ENCODE data around the gene TMEM53.

The TMEM53 gene

DNA sequence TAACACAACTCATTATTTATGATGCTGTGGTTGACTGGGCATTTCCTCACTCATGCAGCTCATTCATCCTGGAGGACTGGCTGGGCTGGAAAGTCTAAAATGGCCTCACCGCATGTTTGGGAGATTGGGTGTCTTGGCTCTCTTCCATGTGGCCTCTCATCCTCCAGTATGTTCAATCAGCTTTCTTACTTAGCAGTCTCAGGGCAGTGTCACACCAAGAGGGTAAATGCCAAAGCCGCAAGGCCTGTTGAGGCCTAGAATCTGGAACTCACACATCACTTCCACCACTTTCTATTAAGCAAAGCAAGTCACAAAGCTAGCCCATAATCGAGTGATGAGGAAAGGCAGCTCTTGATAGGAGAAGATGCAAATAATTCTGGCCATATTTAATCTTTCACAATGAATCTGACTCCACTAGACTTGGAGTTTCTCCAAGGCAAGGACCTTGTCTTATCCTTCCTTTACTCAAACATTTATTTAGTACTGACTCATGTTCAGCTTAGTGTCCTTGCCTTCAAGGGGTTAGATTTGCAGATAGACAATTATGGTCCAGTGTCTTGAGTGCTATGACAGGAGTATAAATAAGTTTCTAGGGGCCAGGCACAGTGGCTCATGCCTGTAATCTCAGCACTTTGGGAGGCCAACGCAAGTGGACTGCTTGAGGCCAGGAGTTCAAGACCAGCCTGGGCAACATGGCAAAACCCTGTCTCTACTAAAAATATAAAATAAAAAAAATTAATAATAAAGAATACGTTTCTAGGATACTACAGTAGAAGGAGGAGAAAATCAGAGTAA is 45.1 kb downstream of the TMEM53 start:
- DNase-seq (ENCODE audit: low spot score): no peak

DNA sequence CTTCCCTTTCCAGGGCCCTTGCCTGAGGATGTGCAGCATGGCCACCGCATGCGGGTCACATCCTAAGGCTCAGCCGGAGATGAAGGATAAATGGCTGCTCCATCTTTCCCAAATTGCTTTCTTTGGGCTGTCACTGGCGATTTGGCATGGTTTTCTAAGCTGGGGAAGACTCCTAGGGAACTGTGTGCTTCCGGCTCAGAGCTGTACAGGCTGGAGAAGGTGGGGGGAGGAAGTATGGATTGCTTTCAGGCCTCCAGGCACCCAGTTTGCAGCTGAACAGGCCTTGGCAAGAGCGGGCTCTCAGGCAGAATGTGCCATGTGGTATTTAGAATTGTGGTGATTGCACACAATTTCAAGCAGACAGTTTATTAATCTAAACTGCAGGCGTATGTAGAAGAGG is 48.9 kb downstream of the TMEM53 start:
- DNase-seq (ENCODE audit: low spot score): no peak

DNA sequence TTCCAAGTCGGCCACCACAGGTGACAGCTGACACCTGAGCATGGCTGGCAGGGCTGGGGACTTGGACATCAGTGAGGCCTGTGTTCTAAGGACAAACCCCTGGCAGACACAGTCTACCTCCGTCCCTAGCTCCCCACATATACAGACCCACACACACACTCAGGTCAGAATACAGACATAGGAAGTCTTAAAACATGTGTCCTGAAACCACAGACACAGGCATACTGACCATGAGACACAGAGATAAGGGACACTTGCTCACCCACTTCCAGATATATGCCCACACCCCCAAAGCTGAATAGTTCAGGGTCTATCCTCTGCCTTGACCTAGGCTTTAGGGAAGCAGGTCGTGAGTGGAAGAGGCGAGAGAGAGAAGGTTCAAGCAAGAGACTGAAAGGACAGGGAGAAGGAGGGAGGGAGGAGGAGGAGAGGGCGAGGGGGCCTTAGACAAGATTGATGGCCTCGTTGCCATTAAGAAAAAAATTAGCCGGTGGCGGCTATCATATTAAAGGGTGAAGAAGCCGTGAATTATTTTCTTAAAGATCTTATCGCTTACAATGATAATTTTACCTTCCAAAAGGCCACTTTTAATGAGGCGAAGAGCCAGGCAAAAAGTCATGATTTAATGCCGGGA is 49.9 kb downstream of the TMEM53 start:
- no peak for DNase-seq (ENCODE audit: low spot score)

DNA sequence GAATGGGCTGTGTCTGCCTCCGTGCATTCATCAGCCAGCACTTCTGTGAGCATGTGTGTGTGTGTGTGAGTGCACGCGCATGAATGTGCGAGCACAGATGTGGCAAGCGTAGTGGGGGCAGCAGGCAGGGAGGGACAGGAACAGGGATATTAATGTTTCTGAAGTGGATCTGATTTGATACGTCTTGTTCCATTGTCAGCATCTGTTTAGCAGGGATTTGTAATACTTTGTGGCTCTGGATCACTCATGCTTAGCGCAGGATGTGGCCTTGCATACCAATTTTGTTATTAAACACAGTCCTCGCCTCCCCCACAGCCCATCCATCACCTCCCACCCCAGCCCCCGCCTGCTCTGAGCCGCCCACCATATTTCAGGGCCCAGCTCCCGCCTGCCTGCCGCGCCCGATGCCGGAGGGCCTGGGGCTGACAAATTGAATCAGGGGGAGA is 52.4 kb downstream of the TMEM53 start:
- DNase-seq (ENCODE audit: low spot score): no peak

DNA sequence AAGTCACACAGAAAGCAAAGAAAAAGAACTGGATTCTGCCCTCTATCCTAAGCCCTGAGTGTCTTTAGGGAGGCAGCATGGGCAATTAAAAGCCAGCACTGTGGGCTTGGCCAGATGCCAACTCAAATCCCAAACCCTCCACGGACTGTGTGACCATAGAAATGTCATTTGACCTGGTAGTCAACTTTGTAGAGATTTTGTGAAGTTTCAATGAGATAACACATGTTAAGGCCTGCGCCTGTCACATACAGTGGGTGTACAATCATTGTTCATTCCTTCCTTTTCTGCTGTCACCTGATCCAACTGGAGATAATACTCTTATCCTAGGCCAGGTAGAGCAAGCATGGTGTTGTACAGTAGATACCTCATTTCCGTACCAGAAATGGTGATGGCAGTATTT is 54.2 kb downstream of the TMEM53 start:
- DNase-seq (ENCODE audit: low spot score): no peak

DNA sequence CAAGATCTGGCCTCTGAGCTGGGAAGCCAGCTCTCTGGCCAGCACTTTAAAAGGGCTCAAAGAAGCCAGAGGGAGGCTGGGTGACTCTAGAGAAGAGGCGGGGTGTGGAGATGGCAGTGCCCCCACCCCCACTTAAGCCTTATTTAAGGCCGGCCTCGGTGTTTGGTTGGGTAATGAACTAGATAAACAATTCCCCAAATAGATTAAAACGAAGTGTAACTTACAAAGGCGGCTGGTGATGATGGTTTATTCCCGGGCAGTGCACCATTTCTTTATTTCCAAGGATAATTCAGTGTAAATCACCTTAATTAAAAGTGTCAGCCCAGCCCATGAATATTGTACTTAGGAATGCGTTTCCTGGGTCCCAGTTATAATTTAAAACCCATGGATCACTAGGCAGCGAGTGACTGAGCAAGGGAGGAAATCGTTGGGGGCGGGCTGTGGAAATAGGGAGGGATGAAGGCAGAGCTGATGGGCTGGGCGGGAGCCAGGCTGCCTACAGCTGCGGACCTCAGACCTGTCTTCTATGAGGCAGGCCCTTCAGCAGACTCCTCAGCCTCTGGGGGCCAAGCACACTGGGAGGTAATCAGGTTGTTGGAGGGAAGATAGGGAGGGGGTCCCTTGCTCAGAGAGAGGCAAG is 54.9 kb downstream of the TMEM53 start:
- DNase-seq (ENCODE audit: low spot score): no peak

DNA sequence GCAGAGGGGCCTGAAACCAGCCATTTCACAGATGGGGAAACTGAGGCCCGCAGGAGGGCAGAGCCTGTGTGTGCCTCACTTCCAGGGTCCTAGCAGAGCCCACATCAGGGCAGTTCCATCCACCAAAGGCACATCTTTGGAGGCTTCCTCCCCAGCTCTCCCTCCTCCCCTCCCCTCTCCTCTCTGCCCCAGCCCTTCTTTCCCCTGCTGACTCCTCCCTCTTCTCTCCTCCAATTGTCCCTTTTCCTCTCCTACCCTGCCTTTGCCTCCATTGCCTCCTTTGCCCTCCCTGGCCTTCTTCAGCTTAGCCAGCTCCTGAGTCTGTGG is 56.6 kb downstream of the TMEM53 start:
- no peak for DNase-seq (ENCODE audit: low spot score)

DNA sequence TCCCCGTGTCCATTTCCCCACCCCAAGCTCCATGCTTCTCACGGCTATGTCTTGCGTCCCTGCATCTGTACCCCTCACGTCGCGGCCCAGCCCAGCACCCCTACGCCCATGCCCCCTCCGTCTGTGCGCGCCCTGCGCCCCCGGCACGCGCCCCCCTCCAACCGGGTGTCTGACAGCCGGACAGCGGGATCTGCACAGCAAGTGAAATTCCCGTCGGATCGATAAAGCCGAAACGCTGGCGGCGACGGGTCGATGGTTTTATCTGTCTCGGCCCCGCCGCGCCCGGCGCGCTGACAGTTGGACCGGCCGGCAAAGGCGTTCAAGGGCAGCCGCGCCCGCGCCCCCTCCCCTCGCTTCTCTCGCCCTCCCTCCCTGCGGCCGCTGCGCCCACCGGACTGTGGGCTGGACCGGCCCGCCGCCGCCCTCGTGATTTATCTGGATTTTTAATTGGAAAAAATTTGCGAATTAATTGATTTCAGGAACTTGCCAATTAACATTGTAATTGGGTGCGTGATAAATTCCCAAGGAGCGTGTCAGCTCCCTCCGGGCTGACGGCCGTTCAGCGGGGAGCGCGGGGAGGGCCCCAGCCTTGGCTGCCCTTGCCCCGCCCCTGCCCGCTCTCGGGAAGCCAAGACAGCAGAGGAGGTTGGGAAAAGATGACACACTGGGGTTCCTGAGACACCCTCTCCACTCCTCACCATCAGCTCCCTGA is 57.1 kb downstream of the TMEM53 start:
- DNase-seq (ENCODE audit: low spot score): no peak

DNA sequence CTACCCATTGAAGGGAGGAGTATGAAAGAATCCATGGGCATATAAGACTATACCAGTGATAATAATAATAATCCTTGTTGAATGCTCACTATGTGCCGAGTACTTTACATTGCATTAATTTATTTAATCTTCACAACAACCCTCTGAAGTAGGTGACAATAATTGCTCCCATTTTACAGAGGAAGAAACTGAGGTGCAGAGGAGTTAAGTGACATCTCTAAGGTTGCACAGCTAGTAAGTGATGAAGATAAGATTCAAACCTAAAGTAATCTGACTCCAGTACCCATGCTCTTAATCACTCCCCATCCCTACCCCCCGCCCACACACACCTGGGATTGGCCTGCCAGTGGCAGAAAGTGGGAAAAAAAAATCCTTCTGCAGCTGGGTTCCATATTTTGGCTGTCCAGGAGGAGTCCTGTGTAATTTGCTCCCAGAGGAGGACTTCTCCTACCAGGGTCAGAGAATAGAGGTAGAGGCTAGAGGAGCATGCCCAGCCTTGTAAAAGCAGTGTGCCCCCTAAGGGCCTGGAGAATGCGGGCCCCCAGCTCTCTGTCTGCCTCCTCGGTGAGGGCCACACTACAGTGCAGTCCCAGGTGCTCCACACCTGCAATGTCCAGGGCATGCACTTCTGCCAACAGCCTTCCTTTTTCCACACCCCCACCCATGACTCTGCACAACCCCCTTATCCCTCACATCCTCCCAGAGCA is 57.8 kb downstream of the TMEM53 start:
- DNase-seq (ENCODE audit: low spot score): no peak

DNA sequence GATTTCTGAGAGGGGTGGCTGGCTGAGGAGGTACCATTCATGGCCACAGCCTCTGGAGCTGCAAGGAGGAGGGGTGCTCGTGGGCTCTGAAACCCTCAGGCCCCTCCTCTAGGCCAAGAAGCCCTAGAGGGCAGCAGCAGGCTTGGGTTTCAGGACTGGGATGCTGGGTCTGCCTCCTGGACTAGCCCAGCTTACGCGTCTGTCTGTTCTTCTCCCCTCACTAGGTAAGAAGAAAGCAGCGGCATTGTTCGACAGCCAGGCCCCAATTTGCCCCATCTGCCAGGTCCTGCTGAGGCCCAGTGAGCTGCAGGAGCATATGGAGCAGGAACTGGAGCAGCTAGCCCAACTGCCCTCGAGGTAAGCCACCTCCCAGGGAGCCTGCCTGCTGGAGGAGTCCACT is 60.3 kb downstream of the TMEM53 start:
- no peak for DNase-seq (ENCODE audit: low spot score)

DNA sequence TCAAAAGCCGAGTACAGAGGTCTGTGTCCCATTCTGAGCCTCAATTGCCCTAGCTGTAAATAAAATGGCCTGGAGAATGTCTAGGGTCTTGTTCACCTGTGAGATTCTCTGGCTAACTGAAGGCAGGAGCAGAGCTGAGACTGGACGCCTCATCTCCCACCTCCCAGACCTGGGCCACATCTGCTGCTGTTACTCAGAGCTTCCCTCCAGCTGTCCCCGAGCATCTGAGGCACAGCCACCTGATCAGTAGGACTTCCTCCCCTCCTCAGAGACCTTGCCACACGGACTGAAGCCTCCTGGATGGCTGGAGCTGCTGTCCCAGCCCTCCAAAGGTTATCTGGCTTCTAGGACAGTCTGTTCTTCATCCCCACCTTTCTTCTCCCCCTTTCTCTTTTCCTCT is 62.4 kb downstream of the TMEM53 start:
- no peak for DNase-seq (ENCODE audit: low spot score)

DNA sequence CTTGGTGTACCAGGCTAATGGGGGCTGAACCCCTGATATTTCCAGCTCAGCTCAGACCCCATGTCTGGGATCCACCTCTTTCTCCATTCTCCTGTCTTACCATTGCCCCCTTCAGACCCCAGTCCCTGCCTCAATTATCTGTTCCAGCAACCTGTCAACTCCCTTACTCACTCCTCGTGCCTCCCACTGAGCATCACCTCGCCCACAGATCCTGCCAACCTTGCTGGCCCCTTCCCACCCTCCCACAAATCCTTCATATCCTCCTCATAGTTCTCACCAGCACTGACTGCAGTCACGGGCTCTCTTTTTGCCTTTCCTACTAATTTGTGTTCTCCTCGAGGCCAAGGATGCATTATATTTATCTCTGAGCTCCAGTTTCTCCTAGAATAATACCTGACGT is 62.9 kb downstream of the TMEM53 start:
- DNase-seq (ENCODE audit: low spot score): no peak

DNA sequence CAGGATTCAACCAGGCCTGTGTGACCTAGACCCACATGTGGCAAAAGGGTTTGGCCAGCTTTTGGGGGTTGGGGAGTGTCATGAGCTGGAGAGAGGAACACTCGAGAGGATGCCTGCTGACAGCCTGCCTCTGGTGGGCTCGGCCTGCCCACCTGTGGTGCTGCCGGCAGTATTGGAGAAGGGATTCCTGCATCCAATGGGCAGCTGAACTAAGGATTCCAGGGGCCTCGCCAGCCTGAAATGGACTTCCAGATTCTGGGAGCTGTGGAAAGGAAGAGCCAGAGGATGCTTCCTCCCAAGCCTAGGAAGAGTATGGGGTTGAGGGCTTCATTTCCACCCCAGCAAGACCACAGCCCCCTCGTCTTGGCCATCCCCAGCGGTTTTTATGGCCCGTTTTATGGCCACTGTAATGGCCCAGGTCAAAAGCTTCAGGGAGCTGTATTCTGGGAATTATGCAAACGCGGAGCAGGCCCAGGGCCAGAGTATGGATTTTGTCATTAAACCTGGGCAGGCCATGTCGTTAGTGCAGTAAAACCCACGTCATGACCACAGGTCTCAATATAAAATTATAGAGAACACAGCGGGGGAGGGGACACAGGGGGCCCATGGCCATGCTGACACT is 63.6 kb downstream of the TMEM53 start:
- DNase-seq (ENCODE audit: low spot score): no peak

DNA sequence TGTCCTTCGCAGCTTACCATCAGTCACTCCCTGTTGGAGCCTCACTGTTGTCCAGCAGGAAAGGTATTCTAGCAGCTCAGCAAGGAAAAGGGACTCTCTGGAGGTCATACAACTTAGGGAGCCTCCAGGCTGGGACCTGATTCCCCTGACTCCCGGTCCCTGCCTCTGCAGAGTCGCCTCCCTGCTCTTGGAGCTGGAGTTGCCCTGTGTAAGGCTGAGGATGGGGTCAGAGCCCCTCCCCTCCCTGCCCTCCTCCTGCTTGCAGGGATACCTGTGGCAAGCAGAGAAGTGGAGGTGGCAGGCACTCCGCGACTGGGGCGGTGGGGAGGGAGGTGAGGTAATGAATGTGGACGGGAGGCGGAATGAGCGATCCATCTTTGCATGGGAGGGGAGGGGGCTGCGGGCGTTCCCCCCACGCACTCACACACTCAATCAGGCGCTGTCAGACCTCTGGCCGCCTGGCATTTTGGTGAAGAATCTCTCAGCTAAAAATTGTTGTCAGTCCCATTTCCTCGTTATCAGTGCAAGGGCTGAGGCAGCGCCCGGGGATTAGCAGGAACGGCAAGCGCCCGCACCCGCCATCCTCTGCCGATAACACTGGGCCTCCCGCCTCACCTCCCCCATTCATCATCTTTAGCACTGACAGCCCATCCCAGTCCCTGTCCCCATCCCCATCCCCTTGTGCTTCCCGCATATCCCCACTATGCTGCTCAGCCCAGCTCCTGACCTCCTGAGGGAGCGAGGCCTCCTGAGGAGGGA is 64.3 kb downstream of the TMEM53 start:
- DNase-seq (ENCODE audit: low spot score): no peak

DNA sequence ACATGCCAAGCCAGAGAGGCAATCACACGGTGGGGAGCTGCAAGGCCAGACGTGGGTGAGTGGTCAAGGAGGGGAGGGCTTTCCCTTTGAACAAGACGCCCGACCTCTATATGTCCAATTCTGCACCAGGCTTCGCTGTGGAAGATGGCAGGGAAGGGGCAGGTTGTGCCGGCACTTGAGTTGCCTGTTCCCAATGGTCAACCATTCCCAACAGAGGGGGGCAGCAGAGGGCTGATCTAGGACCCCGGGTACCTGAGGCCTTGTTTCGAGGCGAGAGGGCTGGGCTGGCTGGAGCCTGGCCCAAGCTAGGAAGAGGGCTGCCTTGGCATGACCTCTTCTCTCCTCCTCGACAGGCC is 64.9 kb downstream of the TMEM53 start:
- peak; percentile 8 for DNase-seq (ENCODE audit: low spot score)

DNA sequence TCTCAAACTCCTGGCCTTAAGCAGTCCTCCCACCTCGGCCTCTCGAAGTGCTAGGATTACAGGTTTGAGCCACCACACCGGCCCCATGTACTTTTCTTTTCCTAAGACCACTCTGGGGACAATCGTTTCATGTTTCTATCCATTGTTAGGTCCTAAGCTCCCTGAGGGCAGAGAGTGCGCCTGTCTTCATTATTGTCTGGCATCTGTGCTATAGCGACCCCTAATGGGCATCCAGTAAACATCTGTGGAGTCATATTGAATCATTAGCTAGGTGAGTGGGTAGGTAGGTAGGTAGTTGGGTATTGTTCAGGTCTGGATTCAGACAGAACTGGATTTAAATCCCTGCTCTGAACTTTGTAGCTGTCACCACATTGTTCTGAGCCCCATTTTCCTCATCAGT is 66.1 kb downstream of the TMEM53 start:
- no peak for DNase-seq (ENCODE audit: low spot score)

DNA sequence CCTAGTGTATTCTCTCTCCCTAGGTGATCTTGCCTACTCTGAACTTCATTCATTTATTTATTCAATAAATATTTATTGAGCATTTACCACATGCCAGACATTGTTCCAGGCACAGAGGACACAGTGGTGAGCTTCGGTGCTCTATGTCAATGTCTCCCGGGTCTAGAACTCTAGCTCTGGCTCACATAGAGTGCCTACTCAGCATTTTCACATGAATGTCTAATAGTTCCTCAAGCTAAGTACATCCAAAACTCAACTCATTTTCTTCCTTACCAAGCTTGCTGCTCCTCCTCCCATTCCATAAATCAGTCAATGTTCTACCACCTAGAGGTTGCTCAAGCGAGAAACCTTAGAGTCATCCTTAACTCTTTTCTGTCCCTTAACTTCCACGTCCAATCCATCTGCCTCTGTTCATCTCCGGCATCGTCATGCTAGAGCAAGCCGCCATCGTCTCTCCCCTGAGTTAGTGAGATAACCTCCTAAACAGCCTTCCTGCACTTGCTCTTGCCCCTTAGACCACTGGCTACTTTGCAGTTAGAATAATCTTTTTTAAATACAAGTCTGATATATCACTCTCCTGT is 67.5 kb downstream of the TMEM53 start:
- DNase-seq (ENCODE audit: low spot score): no peak

DNA sequence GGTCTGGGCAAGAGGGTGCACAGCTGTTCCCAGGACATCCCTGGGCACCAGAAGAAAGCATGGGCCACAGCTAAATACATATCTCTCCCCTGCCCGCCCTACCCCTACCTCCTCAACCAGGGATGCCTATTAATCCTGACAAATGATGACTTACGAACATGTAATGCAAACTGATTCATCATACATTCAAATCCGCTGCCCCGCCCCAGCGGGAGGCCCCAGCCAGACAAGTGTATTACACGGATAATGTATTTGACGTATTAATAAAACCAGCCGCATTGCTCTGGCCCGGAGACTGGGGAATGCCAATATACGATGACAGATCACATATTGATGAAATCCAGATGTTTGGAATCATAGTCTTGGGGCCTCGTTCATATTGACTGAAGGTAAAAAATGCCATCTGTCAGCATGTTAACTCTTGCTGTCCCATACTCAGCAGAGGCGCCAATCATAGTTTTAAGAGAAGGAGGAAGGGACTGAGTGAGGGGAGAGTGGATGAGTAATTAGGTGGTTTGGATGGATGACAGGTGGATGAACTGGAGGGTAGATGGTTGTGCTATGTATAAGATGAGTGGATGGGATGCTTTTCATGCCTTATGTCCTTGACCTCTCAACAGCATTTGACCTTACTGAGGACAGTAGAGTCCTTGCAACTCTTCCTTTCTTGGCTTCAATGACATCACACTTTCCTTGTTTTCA is 68.2 kb downstream of the TMEM53 start:
- no peak for DNase-seq (ENCODE audit: low spot score)

DNA sequence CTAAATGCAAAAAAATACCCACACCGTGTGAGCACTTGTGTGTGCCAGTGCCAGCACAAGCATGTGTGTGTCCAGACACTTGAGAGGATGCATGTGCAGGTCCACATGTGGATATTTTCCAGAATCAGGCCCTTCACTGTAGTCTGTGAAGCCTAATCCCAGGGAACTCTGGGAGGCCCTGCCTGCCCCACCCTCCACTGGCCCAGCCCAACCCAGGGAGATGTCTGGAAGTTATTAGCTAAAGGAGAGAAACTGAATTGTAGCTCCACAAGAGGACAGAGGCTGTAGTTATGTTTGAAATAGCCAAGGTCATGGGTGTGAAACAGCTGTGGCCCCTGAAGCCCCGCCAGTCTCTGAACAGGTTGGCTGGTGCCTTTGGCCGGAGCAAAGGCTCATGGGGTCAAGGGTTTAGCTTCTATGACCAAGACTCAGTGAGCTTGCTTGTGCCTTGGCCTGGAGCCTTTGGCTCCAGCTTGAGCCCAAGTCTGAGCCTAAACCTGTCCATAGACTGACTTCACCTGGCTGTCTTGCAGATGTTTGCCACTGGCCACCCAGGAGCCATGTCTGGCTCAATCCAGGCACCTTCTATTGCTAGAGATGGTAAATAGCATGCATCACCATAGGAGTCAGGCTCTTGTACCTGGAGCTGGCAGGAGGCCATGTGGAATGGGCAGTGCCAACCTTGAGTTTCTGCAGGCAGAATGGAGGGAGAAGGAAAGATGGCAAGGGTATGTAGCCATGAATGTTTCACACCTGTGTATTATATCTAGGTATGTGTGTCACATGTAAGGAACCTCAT is 69.9 kb downstream of the TMEM53 start:
- no peak for DNase-seq (ENCODE audit: low spot score)
